ENCODE measurements around the gene CGB5.
"Not testable (repeated sequence)": the region's sequence is repeated elsewhere in the genome, so short reads cannot be mapped to it uniquely, and the experiment has no call there.

The CGB5 gene

GRCh38 chr19:49020342-49020741 is 23.3 kb upstream of the CGB5 start:
- H3K4me3 ChIP-seq (ENCODE audit: low read length) = no peak overlapping the region
- no peak for DNase-seq (ENCODE audit: low read depth, low spot score)

GRCh38 chr19:49020931-49021895 is 22.4 kb upstream of the CGB5 start:
- H3K4me3 ChIP-seq (ENCODE audit: low read length) = no peak overlapping the region
- no peak for DNase-seq (ENCODE audit: low read depth, low spot score)

- no peak for DNase-seq (ENCODE audit: low read depth, low spot score)
- no peak overlapping the region for H3K4me3 ChIP-seq (ENCODE audit: low read length)
Measured at GRCh38 chr19:49022116-49022515, 21.5 kb upstream of the CGB5 start.

- DNase-seq (ENCODE audit: low read depth, low spot score); H3K4me3 ChIP-seq (ENCODE audit: low read length): not testable (repeated sequence)
Measured at GRCh38 chr19:49024233-49024632, 19.4 kb upstream of the CGB5 start, which contains the start of gene CGB3. TSS of gene CGB3 (minus strand) at chr19:49024333. CDS start at chr19:49023971, 362 bp downstream.

- DNase-seq (ENCODE audit: low read depth, low spot score); H3K4me3 ChIP-seq (ENCODE audit: low read length): not testable (repeated sequence)
Measured at GRCh38 chr19:49025088-49025487, 18.6 kb upstream of the CGB5 start.

- H3K4me3 ChIP-seq (ENCODE audit: low read length); DNase-seq (ENCODE audit: low read depth, low spot score): not testable (repeated sequence)
Measured at GRCh38 chr19:49025599-49025998, 18.0 kb upstream of the CGB5 start.

GRCh38 chr19:49028686-49029085 is 15.0 kb upstream of the CGB5 start:
- not testable (repeated sequence) for DNase-seq (ENCODE audit: low read depth, low spot score); H3K4me3 ChIP-seq (ENCODE audit: low read length)

- DNase-seq (ENCODE audit: low read depth, low spot score); H3K4me3 ChIP-seq (ENCODE audit: low read length): not testable (repeated sequence)
Measured at GRCh38 chr19:49029749-49030148, 13.9 kb upstream of the CGB5 start.

GRCh38 chr19:49030323-49030722 is 13.3 kb upstream of the CGB5 start:
- DNase-seq (ENCODE audit: low read depth, low spot score) = not testable (repeated sequence)

GRCh38 chr19:49031642-49032301 is 11.9 kb upstream of the CGB5 start, which contains the start of gene CGB2:
TSS of gene CGB2 (plus strand) at chr19:49031890. CDS start at chr19:49032096, 206 bp downstream.
- H3K4me3 ChIP-seq (ENCODE audit: low read length); DNase-seq (ENCODE audit: low read depth, low spot score): not testable (repeated sequence)

More at GRCh38 chr19:49030323-49030722, 13.3 kb upstream of the CGB5 start:
- not testable (repeated sequence) for H3K4me3 ChIP-seq (ENCODE audit: low read length)

- not testable (repeated sequence) for DNase-seq (ENCODE audit: low read depth, low spot score); H3K4me3 ChIP-seq (ENCODE audit: low read length)
Measured at GRCh38 chr19:49036815-49037214, 6.8 kb upstream of the CGB5 start, which contains the start of gene CGB1. TSS of gene CGB1 (minus strand) at chr19:49036895. CDS start at chr19:49036711, 184 bp downstream.

- not testable (repeated sequence) for H3K4me3 ChIP-seq (ENCODE audit: low read length); DNase-seq (ENCODE audit: low read depth, low spot score)
Measured at GRCh38 chr19:49038111-49038510, 5.5 kb upstream of the CGB5 start.

GRCh38 chr19:49038557-49039276 is 4.9 kb upstream of the CGB5 start:
- not testable (repeated sequence) for DNase-seq (ENCODE audit: low read depth, low spot score); H3K4me3 ChIP-seq (ENCODE audit: low read length)

GRCh38 chr19:49039736-49040135 is 3.9 kb upstream of the CGB5 start:
- DNase-seq (ENCODE audit: low read depth, low spot score); H3K4me3 ChIP-seq (ENCODE audit: low read length): not testable (repeated sequence)

- H3K4me3 ChIP-seq (ENCODE audit: low read length) = no peak overlapping the region
- DNase-seq (ENCODE audit: low read depth, low spot score) = no peak
Measured at GRCh38 chr19:49042177-49042576, 1.5 kb upstream of the CGB5 start.

GRCh38 chr19:49042666-49043065 is 982 bp upstream of the CGB5 start:
- DNase-seq (ENCODE audit: low read depth, low spot score) = not testable (repeated sequence)

GRCh38 chr19:49049011-49049410 is 5.4 kb downstream of the CGB5 start, which contains the start of gene CGB8:
TSS of gene CGB8 (minus strand) at chr19:49049111. CDS start at chr19:49048739, 372 bp downstream.
- H3K4me3 ChIP-seq (ENCODE audit: low read length); DNase-seq (ENCODE audit: low read depth, low spot score): not testable (repeated sequence)

More at GRCh38 chr19:49042666-49043065, 982 bp upstream of the CGB5 start:
- H3K4me3 ChIP-seq (ENCODE audit: low read length) = not testable (repeated sequence)

GRCh38 chr19:49049834-49050233 is 6.2 kb downstream of the CGB5 start:
- DNase-seq (ENCODE audit: low read depth, low spot score); H3K4me3 ChIP-seq (ENCODE audit: low read length): not testable (repeated sequence)
